Keratinocyte (primary cell): Measurements from ENCODE around the gene UBC. TPM values are rescaled to one million over a fixed set of nuclear protein-coding genes. Genes with fewer than 3 reads are reported as not detected.

Experiments
- DNase-seq: peaks from one replicate; pipeline ENCODE4 v3.0.0-alpha.2; 2011; ENCODE audit warnings: low read depth, missing footprints, low spot score
- FAIRE-seq: peaks from 2 replicates; lab custom pipeline; 2011; peaks lifted over from hg19 to GRCh38; lab: Jason Lieb, UNC
- H2AFZ ChIP-seq: 2 replicates; pipeline ENCODE4 v1.6.0; 2012; ENCODE audit warnings: low read length, control low read depth, inconsistent platforms; ENCODE audit not compliant: control insufficient read depth
- H3K27ac ChIP-seq: 2 replicates; pipeline ENCODE4 v1.5.1; 2011; ENCODE audit warnings: low read length; ENCODE audit not compliant: control insufficient read depth, insufficient read depth
- H3K27me3 ChIP-seq: 3 replicates; pipeline ENCODE4 v1.6.0; 2011; ENCODE audit warnings: low read length; ENCODE audit not compliant: control insufficient read depth, insufficient read depth; ENCODE audit errors: extremely low read depth
- H3K36me3 ChIP-seq, 2 experiments: 2 replicates in 1 of 2; 3 replicates in 1 of 2; pipeline ENCODE4 v1.5.1; 2011; ENCODE audit warnings: low read length in 2 of 2, mild to moderate bottlenecking in 1 of 2; ENCODE audit not compliant: control insufficient read depth in 2 of 2, insufficient read depth in 2 of 2; ENCODE audit errors: extremely low read depth in 1 of 2
- H3K4me1 ChIP-seq: 3 replicates; pipeline ENCODE4 v1.5.1; 2011; ENCODE audit warnings: low read length; ENCODE audit not compliant: control insufficient read depth, insufficient read depth; ENCODE audit errors: extremely low read depth
- H3K4me2 ChIP-seq: 3 replicates; pipeline ENCODE4 v1.6.0; 2011; ENCODE audit warnings: low read depth, low read length; ENCODE audit not compliant: control insufficient read depth, insufficient read depth; ENCODE audit errors: extremely low read depth
- H3K4me3 ChIP-seq, 3 experiments: fragments of 200-600 bp in 1 of 3; sonication (generic) in 1 of 3; 2 replicates in 2 of 3; 3 replicates in 1 of 3; pipeline ENCODE4 v1.5.1; 2011 to 2016; ENCODE audit warnings: low read length in 3 of 3, mild to moderate bottlenecking in 3 of 3, control low read depth in 2 of 3, inconsistent platforms in 1 of 3, low read depth in 1 of 3, mixed read lengths in 1 of 3, mixed run types in 1 of 3, moderate library complexity in 1 of 3; ENCODE audit not compliant: control insufficient read depth in 2 of 3, insufficient read depth in 2 of 3; ENCODE audit errors: extremely low read depth in 1 of 3
- H3K79me2 ChIP-seq: 2 replicates; pipeline ENCODE4 v1.6.0; 2012; ENCODE audit warnings: low read length; ENCODE audit not compliant: control insufficient read depth, insufficient read depth
- H3K9ac ChIP-seq: 3 replicates; pipeline ENCODE4 v1.6.0; 2011; ENCODE audit warnings: low read length; ENCODE audit not compliant: control insufficient read depth, insufficient read depth; ENCODE audit errors: extremely low read depth
- H3K9me1 ChIP-seq: 3 replicates; pipeline ENCODE4 v1.6.0; 2011; ENCODE audit warnings: low read length; ENCODE audit not compliant: control insufficient read depth, insufficient read depth; ENCODE audit errors: extremely low read depth
- H3K9me3 ChIP-seq: 2 replicates; pipeline ENCODE4 v1.5.1; 2012; ENCODE audit warnings: low read depth, low read length; ENCODE audit not compliant: control insufficient read depth
- H4K20me1 ChIP-seq: 3 replicates; pipeline ENCODE4 v1.6.0; 2011; ENCODE audit warnings: low read length; ENCODE audit not compliant: control insufficient read depth, insufficient read depth; ENCODE audit errors: extremely low read depth
- EZH2 ChIP-seq: IDR thresholded peaks from one replicate; pipeline ENCODE4 v1.6.1; 2012; ENCODE audit warnings: inconsistent platforms, mild to moderate bottlenecking, low read length, moderate library complexity
- dilution Hi-C: fragments of 300-500 bp; cut with MboI; formaldehyde crosslinking; loops from one replicate; pipeline ENCODE4 v1.7.0; 2020; ENCODE audit warnings: low sequenced_read_pairs; ENCODE audit not compliant: extremely low pct_ligation_motif_present
- polyA plus RNA-seq, 5 experiments: library from polyadenylated mRNA; depleted of rRNA in 3 of 5; stranded (reverse) in 3 of 5; stranded (forward) in 1 of 5; unstranded in 1 of 5; fragments of >200 nt; gene quantifications; 1 replicate in 1 of 5; 2 replicates in 3 of 5; 3 replicates in 1 of 5; pipeline versions ENCODE4 v1.2.1 to v1.2.3, GENCODE V29; 2011 to 2012; ENCODE audit warnings: missing spikeins in 2 of 5, low read depth in 1 of 5, low replicate concordance in 1 of 5
- TF ChIP-seq, protein P1 (sequence below), 3 experiments: IDR thresholded peaks in 1 of 3; conservative IDR thresholded peaks in 1 of 3; optimal IDR thresholded peaks in 1 of 3; 2 replicates in 2 of 3; 3 replicates in 1 of 3; pipeline versions ENCODE3 to v1.5.1; 2011; ENCODE audit warnings: low read length in 3 of 3, mild to moderate bottlenecking in 3 of 3, moderate library complexity in 2 of 3, control low read depth in 1 of 3, inconsistent platforms in 1 of 3; ENCODE audit not compliant: insufficient read depth in 2 of 3; ENCODE audit errors: extremely low read depth in 1 of 3

UBC gene
- polyA plus RNA-seq, 1 donor (not counting 4 experiments of a cell fraction or from before 2014, with no cell fraction given) = 2,363 TPM

DNA sequence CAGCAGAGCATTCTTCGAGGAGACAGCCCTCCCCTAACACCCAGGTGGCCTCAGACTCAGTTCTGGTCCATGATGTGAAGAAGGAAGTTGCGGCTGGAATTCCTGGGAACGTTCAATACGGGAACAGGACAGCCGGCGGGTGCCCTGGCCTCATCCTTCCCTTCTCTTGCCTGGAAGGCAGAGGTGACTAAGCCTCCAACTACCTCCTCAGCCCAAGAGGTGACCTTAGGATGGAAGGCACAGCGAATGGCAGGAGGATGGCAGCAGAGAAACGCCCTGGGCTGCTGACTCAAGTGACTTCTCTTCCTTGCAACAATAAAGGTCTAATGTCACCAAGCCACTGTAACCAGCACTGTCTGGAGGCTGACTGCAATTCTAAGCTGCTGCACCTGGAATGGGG lies 38.4 kb upstream of the UBC start:
- Histone ChIP-seq H3K4me1 (no peaks in the 10 kb centered on the region), H3K9me3 (no peaks in the 10 kb centered on the region), H3K27ac (no peak overlapping the region), H3K27me3 (no peaks in the 10 kb centered on the region), H3K9me1 (no peaks in the 10 kb centered on the region), H3K4me3 (no peak overlapping the region), H3K4me2 (no peak overlapping the region), H3K36me3 (peaks cover 27 to 30% of the 10 kb centered on the region in 2 experiments), H4K20me1 (no peaks in the 10 kb centered on the region), H3K79me2 (no peaks in the 10 kb centered on the region), H3K9ac (no peak overlapping the region), H2AFZ (no peak overlapping the region)
- FAIRE-seq = no peak
- dilution Hi-C loops = no loop called here
- no peak for DNase-seq
- TF ChIP-seq, protein P1, sequence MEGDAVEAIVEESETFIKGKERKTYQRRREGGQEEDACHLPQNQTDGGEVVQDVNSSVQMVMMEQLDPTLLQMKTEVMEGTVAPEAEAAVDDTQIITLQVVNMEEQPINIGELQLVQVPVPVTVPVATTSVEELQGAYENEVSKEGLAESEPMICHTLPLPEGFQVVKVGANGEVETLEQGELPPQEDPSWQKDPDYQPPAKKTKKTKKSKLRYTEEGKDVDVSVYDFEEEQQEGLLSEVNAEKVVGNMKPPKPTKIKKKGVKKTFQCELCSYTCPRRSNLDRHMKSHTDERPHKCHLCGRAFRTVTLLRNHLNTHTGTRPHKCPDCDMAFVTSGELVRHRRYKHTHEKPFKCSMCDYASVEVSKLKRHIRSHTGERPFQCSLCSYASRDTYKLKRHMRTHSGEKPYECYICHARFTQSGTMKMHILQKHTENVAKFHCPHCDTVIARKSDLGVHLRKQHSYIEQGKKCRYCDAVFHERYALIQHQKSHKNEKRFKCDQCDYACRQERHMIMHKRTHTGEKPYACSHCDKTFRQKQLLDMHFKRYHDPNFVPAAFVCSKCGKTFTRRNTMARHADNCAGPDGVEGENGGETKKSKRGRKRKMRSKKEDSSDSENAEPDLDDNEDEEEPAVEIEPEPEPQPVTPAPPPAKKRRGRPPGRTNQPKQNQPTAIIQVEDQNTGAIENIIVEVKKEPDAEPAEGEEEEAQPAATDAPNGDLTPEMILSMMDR (optimal IDR thresholded peaks at IDR 0.05 in 1 of 3, IDR thresholded peaks at IDR 0.05 in 1 of 3, conservative IDR thresholded peaks at IDR 0.05 in 1 of 3; ENCODE audit: extremely low read depth in 1 of 3, insufficient read depth in 2 of 3, low read length in 3 of 3) = no peak
- TF ChIP-seq EZH2 = no peak

DNA sequence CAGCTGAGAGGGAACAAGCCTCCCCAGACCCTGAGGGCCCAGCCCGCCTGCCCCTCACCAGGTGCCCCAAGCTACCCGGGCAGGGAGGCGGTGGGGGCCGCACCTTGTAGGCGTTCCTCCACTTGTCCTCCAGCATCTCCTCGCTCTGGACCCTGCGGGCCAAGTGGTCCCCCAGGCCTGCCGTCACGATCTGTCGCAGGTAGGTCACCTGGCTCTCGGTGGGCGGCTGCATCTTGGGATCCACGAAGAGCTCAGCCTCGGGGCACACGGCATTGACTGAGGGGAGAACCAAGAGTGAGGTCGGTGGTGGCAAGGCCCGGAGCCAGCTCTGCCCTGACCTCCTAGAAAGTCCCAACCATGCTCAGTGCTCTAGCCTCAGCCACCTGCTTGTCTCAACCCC lies 37.8 kb upstream of the UBC start:
- Histone ChIP-seq H3K9me3 (no peaks in the 10 kb centered on the region), H3K27me3 (no peaks in the 10 kb centered on the region), H3K36me3 (peaks cover 32 to 33% of the 10 kb centered on the region in 2 experiments), H4K20me1 (no peaks in the 10 kb centered on the region), H3K4me2 (no peak overlapping the region), H2AFZ (no peak overlapping the region), H3K79me2 (no peaks in the 10 kb centered on the region), H3K4me3 (no peak overlapping the region), H3K9ac (no peak overlapping the region), H3K27ac (no peak overlapping the region), H3K4me1 (no peaks in the 10 kb centered on the region), H3K9me1 (no peaks in the 10 kb centered on the region)
- DNase-seq = no peak
- no peak for TF ChIP-seq EZH2
- TF ChIP-seq, protein P1 (optimal IDR thresholded peaks at IDR 0.05 in 1 of 3, IDR thresholded peaks at IDR 0.05 in 1 of 3, conservative IDR thresholded peaks at IDR 0.05 in 1 of 3; ENCODE audit: extremely low read depth in 1 of 3, insufficient read depth in 2 of 3, low read length in 3 of 3) = no peak
- FAIRE-seq = no peak
- dilution Hi-C loops = no loop called here
